GM21423 (cell line): Measurements from ENCODE around the gene STX19.

Experiments
- ATAC-seq: cut with Tn5 transposase; IDR thresholded peaks from one replicate; pipeline ENCODE4 v1.9.1; 2021; ENCODE audit warnings: mild to moderate bottlenecking, moderate library complexity; ENCODE audit not compliant: unreplicated experiment

Gene STX19

DNA sequence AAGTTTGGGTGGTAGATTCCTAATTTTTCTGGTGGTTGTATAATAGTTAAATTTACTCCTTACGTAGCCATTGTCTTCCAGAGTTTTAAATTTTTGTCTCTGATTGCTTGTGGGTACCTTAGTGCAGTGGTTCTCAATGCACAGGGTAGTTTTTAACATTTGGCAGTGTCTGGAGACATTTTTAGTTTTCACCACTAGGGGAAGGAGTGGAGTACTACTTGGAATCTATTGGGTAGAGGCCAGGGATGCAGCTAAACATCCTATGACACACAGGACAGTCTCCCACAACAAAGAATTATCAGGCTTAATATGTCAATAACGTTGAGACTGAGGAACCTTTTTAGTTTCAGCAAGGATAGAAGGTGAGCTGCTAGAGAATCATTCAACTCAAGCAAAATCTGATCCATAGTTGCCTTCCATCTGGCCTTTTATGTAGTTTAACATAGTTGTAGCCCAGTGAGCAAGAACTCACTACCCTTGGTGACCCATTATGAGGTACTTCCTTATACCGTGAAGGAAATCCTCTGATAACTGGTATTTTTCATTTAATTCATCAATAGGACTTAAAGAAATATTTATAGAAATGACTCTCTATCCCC is 8.6 kb upstream of the STX19 start:
- ATAC-seq, result peak; percentile 64

DNA sequence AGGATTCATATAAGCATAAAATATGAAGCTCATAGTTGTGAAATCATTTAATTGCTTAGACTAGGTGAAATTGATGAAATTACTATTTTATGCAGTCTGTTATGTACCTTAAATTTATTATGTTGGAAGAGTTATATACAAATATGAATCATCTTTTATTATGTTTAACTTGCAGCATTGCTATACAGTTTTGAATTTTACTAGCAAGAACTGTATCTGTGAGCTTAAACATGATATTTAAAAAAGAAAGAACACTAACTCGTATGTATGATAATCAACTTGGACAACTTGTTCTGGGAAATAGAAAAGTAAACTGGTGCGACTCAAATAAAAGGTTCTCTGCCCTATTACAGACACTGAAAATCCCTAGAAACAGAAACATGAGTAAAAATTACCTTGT is 1.8 kb downstream of the STX19 start:
- ATAC-seq, result no peak

- ATAC-seq, result no peak
Measured at GRCh38 chr3:94024385-94024784, 4.0 kb downstream of the STX19 start.

DNA sequence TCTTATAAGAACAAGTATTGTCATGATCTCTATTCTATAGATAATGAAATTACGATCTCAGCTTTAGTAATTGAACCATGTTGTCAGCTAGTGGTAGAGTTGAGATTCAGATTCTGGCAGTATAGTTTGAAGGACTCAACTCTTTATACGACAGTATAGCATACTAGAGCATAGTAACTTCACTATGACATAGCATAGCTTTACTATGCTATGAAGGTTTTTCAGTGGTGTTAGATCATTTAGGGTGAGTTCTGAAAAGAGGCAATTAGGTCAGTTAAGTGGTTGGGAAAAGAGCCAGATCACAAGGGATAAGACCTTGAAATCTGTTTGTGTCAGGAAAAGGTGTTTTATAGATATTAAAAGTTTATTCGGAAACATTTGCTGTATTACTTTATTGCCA is 8.1 kb downstream of the STX19 start:
- ATAC-seq, result no peak

DNA sequence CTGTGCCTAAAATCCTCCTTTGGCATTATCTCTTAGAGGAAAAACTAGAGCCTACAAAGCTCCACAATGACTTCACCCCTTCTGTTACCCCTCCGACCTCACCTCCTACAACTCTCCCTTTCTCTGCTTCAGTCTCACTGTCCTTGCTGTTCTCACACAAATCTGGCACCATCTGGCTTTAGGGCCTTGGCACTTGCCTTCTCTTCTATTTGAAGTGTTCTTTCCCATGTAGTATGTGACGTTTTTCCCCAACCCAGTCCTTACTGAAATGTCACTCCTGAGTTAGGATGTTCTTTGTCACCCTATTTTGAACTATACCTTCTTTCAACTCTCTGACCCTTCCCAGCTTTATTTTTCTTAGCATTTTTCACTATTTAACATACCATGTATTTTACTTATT is 8.7 kb downstream of the STX19 start:
- no peak for ATAC-seq

- no peak for ATAC-seq
Measured at GRCh38 chr3:94015025-94015424, 13.4 kb downstream of the STX19 start.

- ATAC-seq, result no peak
Measured at GRCh38 chr3:94012185-94012584, 16.2 kb downstream of the STX19 start.

DNA sequence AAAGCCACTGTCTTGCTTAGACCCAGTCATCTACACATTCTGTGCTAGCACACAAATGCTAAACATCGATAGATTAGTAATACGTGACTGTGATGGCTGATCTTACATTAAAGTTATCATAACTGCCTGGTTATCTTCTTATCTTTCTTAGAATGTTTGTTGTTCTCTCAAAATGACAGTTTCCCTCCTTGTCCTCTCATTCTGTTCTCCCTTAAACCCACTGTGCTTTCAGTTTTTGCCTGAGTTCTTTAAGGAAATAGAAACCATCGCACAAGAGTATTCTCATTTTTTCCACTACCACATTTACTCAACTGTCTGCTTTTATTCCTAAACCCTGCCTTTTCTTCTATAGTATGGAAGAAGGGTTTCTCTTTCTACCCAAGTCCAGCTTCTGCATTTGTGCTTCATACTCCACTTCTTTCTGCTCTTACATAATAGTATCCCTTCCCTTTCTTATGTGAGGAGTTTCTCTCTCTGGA is 17.1 kb downstream of the STX19 start:
- ATAC-seq, result no peak

- ATAC-seq, result no peak
Measured at GRCh38 chr3:94009608-94010007, 18.8 kb downstream of the STX19 start.

GRCh38 chr3:94008253-94008652 is 20.1 kb downstream of the STX19 start:
- ATAC-seq, result no peak

DNA sequence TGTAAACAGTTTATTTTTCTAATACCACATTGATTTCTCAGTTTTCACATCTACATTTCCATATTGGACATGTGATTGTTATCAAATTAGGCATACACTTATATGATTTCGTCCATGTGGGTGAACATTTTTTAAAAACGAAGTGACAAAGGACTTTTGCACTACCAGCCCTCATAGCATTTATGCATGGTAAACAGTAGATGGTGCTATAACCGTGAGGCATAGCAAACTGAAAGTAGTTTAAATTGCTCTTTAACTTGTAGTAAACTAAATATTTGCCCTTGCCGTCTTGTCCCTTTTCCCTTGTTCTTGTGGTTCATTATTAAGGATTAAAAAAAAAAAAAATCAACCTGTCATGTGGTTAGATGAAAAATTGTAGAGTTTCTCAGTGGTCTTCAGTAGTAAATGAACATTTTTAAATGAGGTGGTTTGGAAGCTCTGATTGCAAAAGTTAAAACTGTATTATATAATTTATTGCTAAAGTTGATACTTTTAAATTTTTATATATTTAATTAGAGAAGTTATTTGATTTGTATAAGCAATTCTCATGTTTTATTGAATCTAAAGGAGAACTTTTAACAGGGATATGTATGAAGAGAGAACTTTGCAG is 24.0 kb downstream of the STX19 start:
- peak; percentile 92 for ATAC-seq

DNA sequence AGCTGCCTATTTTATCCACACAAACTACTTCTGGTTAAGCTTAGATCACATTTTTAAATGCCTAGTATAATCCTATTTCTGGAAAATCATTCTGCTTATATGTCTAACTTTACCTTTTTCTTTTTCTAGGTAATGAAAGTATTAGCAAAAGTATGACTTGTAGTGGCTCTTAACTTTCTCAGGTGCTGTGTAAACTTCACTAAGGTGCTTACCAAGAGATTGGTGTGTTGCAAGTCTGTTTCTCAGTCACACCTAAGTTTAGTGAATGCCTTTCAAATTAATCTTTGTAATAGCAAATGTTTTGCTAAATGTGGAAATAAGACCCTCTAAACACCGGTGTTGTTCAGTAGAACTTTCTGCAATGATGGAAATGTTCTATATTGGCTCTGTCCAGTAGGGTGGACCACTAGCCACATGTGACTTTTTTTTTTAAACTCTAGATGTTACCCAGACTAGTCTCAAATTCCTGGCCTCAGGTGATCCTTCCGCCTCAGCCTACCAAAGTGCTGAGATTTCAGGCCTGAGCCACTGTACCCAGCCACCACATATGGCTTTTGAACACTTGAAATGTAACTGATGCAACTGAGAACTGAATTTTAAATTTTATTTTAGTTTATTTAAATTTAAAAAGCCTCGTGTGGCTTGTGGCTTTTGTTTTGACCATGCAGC is 26.4 kb downstream of the STX19 start:
- no peak for ATAC-seq

- ATAC-seq, result no peak
Measured at GRCh38 chr3:94001191-94001590, 27.2 kb downstream of the STX19 start.

DNA sequence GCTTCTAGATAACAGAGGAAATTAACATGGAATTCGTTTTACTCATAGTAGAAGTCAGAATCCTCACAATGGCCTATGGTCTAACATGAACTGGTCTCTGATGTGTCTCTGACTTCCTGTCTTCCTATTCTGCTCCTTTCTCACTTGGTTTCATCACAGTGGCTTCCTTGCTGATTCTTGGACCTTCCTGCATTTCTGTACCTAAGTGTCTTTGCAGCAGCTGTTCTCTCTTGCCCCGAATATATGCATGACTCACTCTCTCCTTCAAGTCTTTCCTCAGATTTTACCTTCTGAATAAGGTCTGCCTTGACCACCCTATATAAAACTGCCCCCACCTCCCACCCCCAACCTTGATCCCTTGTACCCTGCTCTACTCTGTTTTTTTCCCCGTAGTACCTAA is 34.3 kb downstream of the STX19 start:
- no peak for ATAC-seq

DNA sequence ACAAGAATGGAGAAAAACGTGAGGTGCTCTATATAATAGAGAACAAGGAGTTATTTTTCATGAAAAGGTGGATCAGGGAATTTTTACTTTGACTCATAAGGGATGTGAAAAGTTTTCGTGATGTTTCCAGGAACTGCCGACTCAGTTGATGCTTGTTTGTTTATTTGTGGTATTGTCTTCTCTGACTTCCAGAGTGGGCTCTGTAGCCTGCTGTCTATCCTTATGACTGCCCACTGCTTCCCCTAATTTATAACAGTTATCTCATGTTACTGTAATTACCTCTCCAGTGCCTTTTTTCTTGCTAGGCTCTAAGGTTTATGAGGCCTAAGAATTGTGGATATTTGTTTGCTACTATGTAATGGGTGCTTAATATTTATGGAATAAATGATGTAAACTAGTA is 36.2 kb downstream of the STX19 start:
- ATAC-seq, result no peak

- ATAC-seq, result no peak
Measured at GRCh38 chr3:93991631-93992030, 36.8 kb downstream of the STX19 start.

DNA sequence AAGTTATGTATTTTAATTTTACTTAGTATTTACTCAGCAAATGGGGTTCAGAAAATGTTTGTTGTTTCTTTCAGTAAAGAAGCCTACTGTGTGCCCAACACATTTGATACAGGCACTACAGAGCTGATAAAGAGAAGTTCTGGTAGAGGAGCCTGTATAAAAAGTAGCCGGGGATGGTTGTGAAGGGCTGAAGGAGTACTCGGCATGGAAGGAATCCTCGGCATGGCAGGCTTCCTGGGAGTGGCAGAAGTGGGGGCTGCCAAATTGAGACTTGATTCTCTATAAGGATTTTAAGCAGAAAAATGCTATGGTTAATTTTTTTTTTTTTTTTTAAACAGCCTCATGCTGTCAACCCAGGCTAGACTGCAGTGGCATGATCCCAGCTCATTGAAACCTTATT is 39.2 kb downstream of the STX19 start:
- no peak for ATAC-seq

DNA sequence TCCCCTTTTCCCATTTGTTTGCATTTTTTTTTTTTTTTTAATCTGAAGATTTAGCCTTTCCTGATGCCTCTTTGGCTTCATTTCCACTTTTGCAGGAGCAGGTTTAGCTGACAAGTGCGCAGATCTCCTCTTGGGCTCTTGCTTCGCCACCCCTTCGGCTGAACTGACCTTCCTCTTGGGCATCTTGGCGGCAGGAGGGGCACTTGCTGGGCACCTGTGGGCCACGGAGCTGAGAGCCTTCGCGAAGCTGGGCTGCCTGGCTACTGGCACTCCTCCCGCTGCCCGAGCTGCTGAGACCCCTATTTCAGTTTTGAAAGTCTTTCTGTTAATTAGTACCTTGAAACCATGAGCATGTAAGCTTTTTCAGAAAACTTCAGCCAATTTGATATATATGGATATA is 39.6 kb downstream of the STX19 start:
- ATAC-seq, result no peak

- ATAC-seq, result no peak
Measured at GRCh38 chr3:93988283-93988682, 40.1 kb downstream of the STX19 start.

GRCh38 chr3:93984618-93985017 is 43.8 kb downstream of the STX19 start:
- ATAC-seq, result no peak

DNA sequence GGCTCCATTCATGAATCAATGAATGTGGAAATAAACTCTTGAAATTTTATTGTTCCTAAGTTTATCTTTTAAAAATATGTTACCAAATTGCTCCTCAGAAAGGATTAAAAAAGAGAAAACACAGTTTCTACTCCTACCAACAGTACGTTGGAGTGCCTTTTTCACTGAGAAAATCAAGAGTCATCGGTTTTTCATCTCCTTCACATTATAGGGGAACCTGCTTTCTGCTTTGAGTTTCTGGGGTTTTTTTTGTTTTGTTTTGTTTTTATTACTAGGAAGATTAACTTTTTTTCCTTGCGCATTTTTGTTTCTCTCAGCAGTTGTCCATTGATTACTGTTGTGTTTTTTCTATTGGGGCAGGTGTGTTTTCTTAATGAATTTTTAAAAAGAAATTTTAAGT is 45.0 kb downstream of the STX19 start:
- ATAC-seq, result no peak

DNA sequence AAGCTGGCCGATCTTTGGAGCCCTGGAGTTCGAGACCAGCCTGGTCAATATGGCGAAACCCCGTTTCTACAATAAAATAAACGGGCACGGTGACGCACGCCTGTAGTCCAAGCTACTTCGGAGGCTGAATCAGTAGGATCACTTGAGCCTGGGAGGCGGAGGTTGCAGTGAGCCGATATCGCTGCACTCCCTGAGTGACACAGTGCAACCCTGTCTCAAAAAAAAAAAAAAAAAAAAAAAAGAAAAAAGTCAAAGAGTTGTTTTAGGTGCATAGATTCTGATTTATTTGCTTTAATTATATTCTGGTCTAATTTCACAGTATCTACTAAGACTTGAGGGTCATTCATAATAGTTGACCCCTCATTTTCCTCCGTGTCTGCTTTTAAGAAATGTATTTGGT is 46.7 kb downstream of the STX19 start:
- no peak for ATAC-seq
